D721Med (cell line): Measurements from ENCODE around the gene ASPG.

Experiments
- DNase-seq: peaks from one replicate; pipeline ENCODE4 v3.0.0; 2011; ENCODE audit warnings: low spot score; ENCODE audit not compliant: insufficient read length
- FAIRE-seq: peaks from 2 replicates; lab custom pipeline; 2011; peaks lifted over from hg19 to GRCh38; lab: Jason Lieb, UNC
- CTCF ChIP-seq: IDR thresholded peaks from 2 replicates; pipeline ENCODE4 v1.5.1; 2012; ENCODE audit warnings: mild to moderate bottlenecking, control low read depth; ENCODE audit not compliant: insufficient read depth; ENCODE audit errors: missing control alignments

The ASPG gene

GRCh38 chr14:104146651-104147345 lies 61.3 kb downstream of the ASPG start:
- no peak for DNase-seq
- TF ChIP-seq CTCF, result no peak
- FAIRE-seq, result no peak

GRCh38 chr14:104147346-104148125 lies 62.0 kb downstream of the ASPG start:
- no peak for TF ChIP-seq CTCF
- DNase-seq (no peak), FAIRE-seq (no peak)

GRCh38 chr14:104148433-104149277 lies 63.2 kb downstream of the ASPG start:
- DNase-seq (no peak), FAIRE-seq (no peak)
- no peak for TF ChIP-seq CTCF

- DNase-seq (no peak), FAIRE-seq (no peak)
- no peak for TF ChIP-seq CTCF
Measured at GRCh38 chr14:104149278-104149595, 63.7 kb downstream of the ASPG start.

GRCh38 chr14:104149617-104150135 lies 64.2 kb downstream of the ASPG start:
- FAIRE-seq (no peak), DNase-seq (peak; percentile 87)
- no peak for TF ChIP-seq CTCF

GRCh38 chr14:104150136-104151025 lies 64.9 kb downstream of the ASPG start:
- peak; percentile 90 for DNase-seq
- TF ChIP-seq CTCF, result no peak
- FAIRE-seq, result no peak
